K562 (cell line): Measurements from ENCODE around the gene KAZALD1. TPM values are rescaled to one million over a fixed set of nuclear protein-coding genes. Genes with fewer than 3 reads are reported as not detected.

ENCODE experiments used
- ATAC-seq: fragments of 200-7000 bp; cut with Tn5 transposase; 3 replicates; pipeline ENCODE4 v1.9.1; 2020; ENCODE audit warnings: moderate library complexity
- BruUV-seq: library from RNA; stranded (reverse); fragments of 400-500 nt; replicated peaks from 2 replicates; lab custom pipeline; 2021; lab: Mats Ljungman, UMichigan
- CTCF ChIA-PET: fragments of 300-600 bp; formaldehyde crosslinking; extraction: SDS; loops from one replicate; lab custom pipeline; 2021; ENCODE audit warnings: low intra/inter-chr PET ratio; lab: Yijun Ruan, JAX
- POLR2A ChIA-PET: fragments of 300-600, 350-650 bp; sonication (Branson Sonifier 250); formaldehyde crosslinking; extraction: SDS; loops from one replicate; lab custom pipeline; 2021; ENCODE audit warnings: antibody characterized with exemption, inconsistent platforms; lab: Yijun Ruan, JAX
- DNase-seq, 4 experiments: peaks; one replicate each; pipeline versions ENCODE4 v3.0.0 to v3.0.0-alpha.2; 2011 to 2018; ENCODE audit warnings: low spot score in 3 of 4, mixed read lengths in 3 of 4; ENCODE audit errors: extremely low read depth in 1 of 4
- FAIRE-seq: peaks from 2 replicates; lab custom pipeline; 2011; peaks lifted over from hg19 to GRCh38; lab: Jason Lieb, UNC
- H2AFZ ChIP-seq: 2 replicates; pipeline ENCODE4 v1.6.0; 2011; ENCODE audit warnings: low read depth, low read length, control low read depth, inconsistent platforms
- H3K27ac ChIP-seq: fragments of 200-600 bp; 3 replicates; pipeline ENCODE4 v1.8.0; 2011; ENCODE audit warnings: low read depth, mild to moderate bottlenecking, control low read depth, inconsistent platforms, low read length, moderate library complexity, mixed read lengths; ENCODE audit errors: extremely low read depth
- H3K27me3 ChIP-seq, 2 experiments: fragments of 300-600 bp in 1 of 2; 2 replicates in 1 of 2; 3 replicates in 1 of 2; pipeline versions ENCODE4 v1.6.0 to v1.8.0; 2011; ENCODE audit warnings: inconsistent platforms in 2 of 2, low read length in 2 of 2, mild to moderate bottlenecking in 1 of 2, mixed read lengths in 1 of 2, moderate library complexity in 1 of 2; ENCODE audit not compliant: control insufficient read depth in 2 of 2, insufficient read depth in 2 of 2
- H3K36me3 ChIP-seq: fragments of 300-600 bp; 3 replicates; pipeline ENCODE4 v1.8.0; 2011; ENCODE audit warnings: mild to moderate bottlenecking, low read length, inconsistent platforms; ENCODE audit not compliant: control insufficient read depth, insufficient read depth
- H3K4me1 ChIP-seq, 2 experiments: fragments of 200-600 bp in 1 of 2; replicated peaks in 1 of 2; 2 replicates in 1 of 2; 3 replicates in 1 of 2; pipeline versions ENCODE4 v1.5.1 to v1.8.0; 2011; ENCODE audit warnings: inconsistent platforms in 2 of 2, low read length in 2 of 2, mild to moderate bottlenecking in 1 of 2, mixed read lengths in 1 of 2, moderate library complexity in 1 of 2; ENCODE audit not compliant: control insufficient read depth in 2 of 2, insufficient read depth in 2 of 2
- H3K4me2 ChIP-seq: 2 replicates; pipeline ENCODE4 v1.6.1; 2011; ENCODE audit warnings: low read length, control low read depth, inconsistent platforms, mixed read lengths; ENCODE audit not compliant: insufficient read depth
- H3K4me3 ChIP-seq: fragments of 200-600 bp; sonication (generic), shearing (Covaris generic); 2 replicates; pipeline ENCODE4 v1.5.1; 2016; ENCODE audit warnings: control low read depth, inconsistent platforms
- H3K79me2 ChIP-seq: fragments of 200-600 bp; 3 replicates; pipeline ENCODE4 v1.8.0; 2011; ENCODE audit warnings: low read length, inconsistent platforms; ENCODE audit not compliant: control insufficient read depth, insufficient read depth
- H3K9ac ChIP-seq, 2 experiments: 2 replicates each; pipeline versions ENCODE4 v1.6.0 to v1.6.1; 2011; ENCODE audit warnings: low read depth in 2 of 2, low read length in 2 of 2, control low read depth in 1 of 2, inconsistent platforms in 1 of 2, mild to moderate bottlenecking in 1 of 2, mixed read lengths in 1 of 2; ENCODE audit not compliant: insufficient read depth in 1 of 2
- H3K9me1 ChIP-seq: one replicate; pipeline ENCODE4 v1.6.0; 2011; ENCODE audit warnings: inconsistent platforms, mild to moderate bottlenecking, low read length, moderate library complexity; ENCODE audit not compliant: control insufficient read depth, insufficient read depth
- H3K9me3 ChIP-seq: replicated peaks from 2 replicates; pipeline ENCODE4 v1.5.1; 2011; ENCODE audit warnings: low read depth, low read length, inconsistent platforms; ENCODE audit not compliant: control insufficient read depth, insufficient read depth
- H4K20me1 ChIP-seq: replicated peaks from 2 replicates; pipeline ENCODE4 v1.6.1; 2011; ENCODE audit warnings: low read length, inconsistent platforms, mixed read lengths; ENCODE audit not compliant: control insufficient read depth, insufficient read depth
- NONO ChIP-seq, 2 experiments: fragments of 200-400 bp in 1 of 2; fragments of 450-650 bp in 1 of 2; formaldehyde crosslinking in 1 of 2; IDR thresholded peaks; 2 replicates each; pipeline ENCODE4 v1.6.1; 2017; ENCODE audit warnings: low read depth in 2 of 2, mild to moderate bottlenecking in 2 of 2, moderate library complexity in 2 of 2, low read length in 1 of 2
- PTRF ChIP-seq: fragments of 450-650 bp; IDR thresholded peaks from 2 replicates; pipeline ENCODE4 v1.6.1; 2016; ENCODE audit warnings: mild to moderate bottlenecking, missing genetic modification characterization, missing compliant biosample characterization
- SIX5 ChIP-seq, 2 experiments: IDR thresholded peaks; 2 replicates each; pipeline ENCODE4 v1.6.1; 2011; ENCODE audit warnings: low read length in 2 of 2, borderline replicate concordance in 1 of 2, low read depth in 1 of 2, mild to moderate bottlenecking in 1 of 2, moderate library complexity in 1 of 2; ENCODE audit not compliant: insufficient read depth in 1 of 2
- SMAD2 ChIP-seq: fragments of 150-350 bp; IDR thresholded peaks from 2 replicates; pipeline ENCODE4 v1.6.1; 2014; ENCODE audit warnings: low read depth, mild to moderate bottlenecking, low read length
- WGBS: fragments of 100-300 bp; shearing (Covaris generic); methylation state at CpG from one replicate; pipeline ENCODE4 v1.1.6; 2016; ENCODE audit warnings: low coverage, mixed read lengths; ENCODE audit not compliant: insufficient coverage; ENCODE audit errors: missing lambda C conversion rate; 5-methylcytosine and 5-hydroxymethylcytosine counted together
- in situ Hi-C: fragments of 300-500 bp; cut with MboI; formaldehyde crosslinking; loops from 4 replicates; pipeline ENCODE4 v1.15.0; 2018; ENCODE audit warnings: inconsistent platforms, mixed read lengths
- intact Hi-C: fragments of 100-400 bp; cut with micrococcal nuclease; formaldehyde crosslinking; loops from 2 replicates; pipeline ENCODE4 v1.14.2; 2022
- polyA plus RNA-seq, 8 experiments: library from polyadenylated mRNA; depleted of rRNA in 4 of 8; stranded (reverse) in 5 of 8; unstranded in 3 of 8; fragments of >200 nt; fragmentation: Nextera tagmentation in 2 of 8; fragmentation: Illumina TruSeq in 1 of 8; extraction: Ambion mirVana in 2 of 8; extraction: Trizol in 1 of 8; gene quantifications; 2 replicates each; pipeline versions ENCODE4 v1.2.1 to v1.2.3, GENCODE V29; 2011 to 2014; ENCODE audit warnings: inconsistent platforms in 1 of 8, missing spikeins in 1 of 8
- total RNA-seq, 7 experiments: library from RNA; depleted of rRNA in 6 of 7; stranded (reverse); fragments of >200 nt in 6 of 7; fragmentation: Illumina TruSeq in 2 of 7; extraction: Trizol in 2 of 7; gene quantifications; 2 replicates each; pipeline versions ENCODE4 v1.2.1 to v1.2.3, GENCODE V29; 2011 to 2021; ENCODE audit warnings: low replicate concordance in 1 of 7
- TF ChIP-seq, protein P1 (sequence below): sonication (generic); formaldehyde crosslinking; IDR thresholded peaks from 2 replicates; pipeline ENCODE4 v1.8.1; 2023; ENCODE audit warnings: mild to moderate bottlenecking, missing genetic modification reagents
- TF ChIP-seq, protein P2 (sequence below): fragments of 450-650 bp; IDR thresholded peaks from 2 replicates; pipeline ENCODE4 v1.6.1; 2016; ENCODE audit warnings: low read depth
- TF ChIP-seq, protein P3 (sequence below): fragments of 450-650 bp; IDR thresholded peaks from one replicate; pipeline ENCODE4 v1.6.1; 2018; ENCODE audit warnings: mild to moderate bottlenecking, moderate library complexity; ENCODE audit not compliant: partially characterized antibody

The KAZALD1 gene
- total and polyA plus RNA-seq, 9 of the 15 experiments (the other 6 are each of a cell fraction or from before 2014, with no cell fraction given) = 0.15 to 10.0 (median 4.9) TPM

DNA sequence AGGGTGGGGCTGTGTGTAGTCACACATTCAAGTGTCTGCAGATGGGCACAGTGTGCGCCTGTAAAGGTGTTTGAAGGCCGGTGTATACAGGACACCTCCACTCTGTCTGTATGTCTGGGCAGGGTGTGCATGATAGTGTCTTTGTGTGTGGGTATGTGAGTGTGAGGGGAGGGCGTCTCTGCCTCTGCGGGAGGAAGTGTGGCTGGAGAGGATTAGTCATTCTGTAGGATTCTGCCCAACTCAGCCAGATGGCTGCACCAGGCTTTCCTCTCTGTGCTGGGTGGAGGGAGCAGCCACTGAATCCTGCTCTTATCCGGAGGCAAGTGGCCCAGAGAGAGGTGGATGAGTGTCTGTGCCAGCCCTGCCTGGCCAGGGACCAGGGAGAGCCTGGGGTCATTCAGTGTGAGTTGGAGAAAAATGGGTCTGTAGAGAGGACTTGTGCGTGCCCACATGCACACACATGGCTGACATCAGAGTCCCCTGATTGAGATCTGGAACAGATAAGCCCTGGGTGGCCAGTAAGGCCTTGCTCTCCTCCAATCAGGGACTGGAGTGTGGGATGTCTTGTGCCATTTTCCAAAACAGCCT lies 29.1 kb upstream of the KAZALD1 start:
- BruUV-seq = no TSS peak
- Histone ChIP-seq H4K20me1 (no peaks in the 10 kb centered on the region), H3K36me3 (no peaks in the 10 kb centered on the region), H3K4me1 (peaks cover 12 to 45% of the 10 kb centered on the region in 2 experiments), H2AFZ (peak overlapping the region; percentile 34; the same call in 1 of the 2 replicates), H3K4me3 (no peak overlapping the region), H3K9ac (peak overlapping the region in 1 of 2 experiments; percentile 32; a peak in 1 of 4 replicates), H3K4me2 (peak overlapping the region; percentile 57), H3K9me3 (no peaks in the 10 kb centered on the region), H3K79me2 (no peaks in the 10 kb centered on the region), H3K9me1 (no peaks in the 10 kb centered on the region), H3K27ac (no peak overlapping the region), H3K27me3 (peaks cover under 1 to 4% of the 10 kb centered on the region in 2 experiments; a peak in 4 of 5 replicates)
- DNase-seq = peak in 1 of 4 experiments; percentile 42
- ATAC-seq = no peak
- POLR2A ChIA-PET = interaction anchor here (1.0 kb wide), 1 partner anchor 10 kb away, joined by 4 read pairs; no protein-coding TSS in a partner anchor
- in situ Hi-C loops = no loop called here
- CTCF ChIA-PET = no interaction called here
- FAIRE-seq = peak; percentile 6
- intact Hi-C loops = loop anchor here (5.0 to 10.0 kb wide), 2 partner anchors 35 to 412 kb away; no protein-coding TSS in a partner anchor
- 7% methylated on average over 5 of the region's 6 CpGs for WGBS
- TF ChIP-seq, protein P1, sequence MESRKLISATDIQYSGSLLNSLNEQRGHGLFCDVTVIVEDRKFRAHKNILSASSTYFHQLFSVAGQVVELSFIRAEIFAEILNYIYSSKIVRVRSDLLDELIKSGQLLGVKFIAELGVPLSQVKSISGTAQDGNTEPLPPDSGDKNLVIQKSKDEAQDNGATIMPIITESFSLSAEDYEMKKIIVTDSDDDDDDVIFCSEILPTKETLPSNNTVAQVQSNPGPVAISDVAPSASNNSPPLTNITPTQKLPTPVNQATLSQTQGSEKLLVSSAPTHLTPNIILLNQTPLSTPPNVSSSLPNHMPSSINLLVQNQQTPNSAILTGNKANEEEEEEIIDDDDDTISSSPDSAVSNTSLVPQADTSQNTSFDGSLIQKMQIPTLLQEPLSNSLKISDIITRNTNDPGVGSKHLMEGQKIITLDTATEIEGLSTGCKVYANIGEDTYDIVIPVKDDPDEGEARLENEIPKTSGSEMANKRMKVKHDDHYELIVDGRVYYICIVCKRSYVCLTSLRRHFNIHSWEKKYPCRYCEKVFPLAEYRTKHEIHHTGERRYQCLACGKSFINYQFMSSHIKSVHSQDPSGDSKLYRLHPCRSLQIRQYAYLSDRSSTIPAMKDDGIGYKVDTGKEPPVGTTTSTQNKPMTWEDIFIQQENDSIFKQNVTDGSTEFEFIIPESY (CRISPR knock-in tag) = no peak
- no peak for TF ChIP-seq NONO (IDR thresholded peaks at IDR 0.05; ENCODE audit: low read depth in 2 of 2, low read length in 1 of 2)
- TF ChIP-seq, protein P2, sequence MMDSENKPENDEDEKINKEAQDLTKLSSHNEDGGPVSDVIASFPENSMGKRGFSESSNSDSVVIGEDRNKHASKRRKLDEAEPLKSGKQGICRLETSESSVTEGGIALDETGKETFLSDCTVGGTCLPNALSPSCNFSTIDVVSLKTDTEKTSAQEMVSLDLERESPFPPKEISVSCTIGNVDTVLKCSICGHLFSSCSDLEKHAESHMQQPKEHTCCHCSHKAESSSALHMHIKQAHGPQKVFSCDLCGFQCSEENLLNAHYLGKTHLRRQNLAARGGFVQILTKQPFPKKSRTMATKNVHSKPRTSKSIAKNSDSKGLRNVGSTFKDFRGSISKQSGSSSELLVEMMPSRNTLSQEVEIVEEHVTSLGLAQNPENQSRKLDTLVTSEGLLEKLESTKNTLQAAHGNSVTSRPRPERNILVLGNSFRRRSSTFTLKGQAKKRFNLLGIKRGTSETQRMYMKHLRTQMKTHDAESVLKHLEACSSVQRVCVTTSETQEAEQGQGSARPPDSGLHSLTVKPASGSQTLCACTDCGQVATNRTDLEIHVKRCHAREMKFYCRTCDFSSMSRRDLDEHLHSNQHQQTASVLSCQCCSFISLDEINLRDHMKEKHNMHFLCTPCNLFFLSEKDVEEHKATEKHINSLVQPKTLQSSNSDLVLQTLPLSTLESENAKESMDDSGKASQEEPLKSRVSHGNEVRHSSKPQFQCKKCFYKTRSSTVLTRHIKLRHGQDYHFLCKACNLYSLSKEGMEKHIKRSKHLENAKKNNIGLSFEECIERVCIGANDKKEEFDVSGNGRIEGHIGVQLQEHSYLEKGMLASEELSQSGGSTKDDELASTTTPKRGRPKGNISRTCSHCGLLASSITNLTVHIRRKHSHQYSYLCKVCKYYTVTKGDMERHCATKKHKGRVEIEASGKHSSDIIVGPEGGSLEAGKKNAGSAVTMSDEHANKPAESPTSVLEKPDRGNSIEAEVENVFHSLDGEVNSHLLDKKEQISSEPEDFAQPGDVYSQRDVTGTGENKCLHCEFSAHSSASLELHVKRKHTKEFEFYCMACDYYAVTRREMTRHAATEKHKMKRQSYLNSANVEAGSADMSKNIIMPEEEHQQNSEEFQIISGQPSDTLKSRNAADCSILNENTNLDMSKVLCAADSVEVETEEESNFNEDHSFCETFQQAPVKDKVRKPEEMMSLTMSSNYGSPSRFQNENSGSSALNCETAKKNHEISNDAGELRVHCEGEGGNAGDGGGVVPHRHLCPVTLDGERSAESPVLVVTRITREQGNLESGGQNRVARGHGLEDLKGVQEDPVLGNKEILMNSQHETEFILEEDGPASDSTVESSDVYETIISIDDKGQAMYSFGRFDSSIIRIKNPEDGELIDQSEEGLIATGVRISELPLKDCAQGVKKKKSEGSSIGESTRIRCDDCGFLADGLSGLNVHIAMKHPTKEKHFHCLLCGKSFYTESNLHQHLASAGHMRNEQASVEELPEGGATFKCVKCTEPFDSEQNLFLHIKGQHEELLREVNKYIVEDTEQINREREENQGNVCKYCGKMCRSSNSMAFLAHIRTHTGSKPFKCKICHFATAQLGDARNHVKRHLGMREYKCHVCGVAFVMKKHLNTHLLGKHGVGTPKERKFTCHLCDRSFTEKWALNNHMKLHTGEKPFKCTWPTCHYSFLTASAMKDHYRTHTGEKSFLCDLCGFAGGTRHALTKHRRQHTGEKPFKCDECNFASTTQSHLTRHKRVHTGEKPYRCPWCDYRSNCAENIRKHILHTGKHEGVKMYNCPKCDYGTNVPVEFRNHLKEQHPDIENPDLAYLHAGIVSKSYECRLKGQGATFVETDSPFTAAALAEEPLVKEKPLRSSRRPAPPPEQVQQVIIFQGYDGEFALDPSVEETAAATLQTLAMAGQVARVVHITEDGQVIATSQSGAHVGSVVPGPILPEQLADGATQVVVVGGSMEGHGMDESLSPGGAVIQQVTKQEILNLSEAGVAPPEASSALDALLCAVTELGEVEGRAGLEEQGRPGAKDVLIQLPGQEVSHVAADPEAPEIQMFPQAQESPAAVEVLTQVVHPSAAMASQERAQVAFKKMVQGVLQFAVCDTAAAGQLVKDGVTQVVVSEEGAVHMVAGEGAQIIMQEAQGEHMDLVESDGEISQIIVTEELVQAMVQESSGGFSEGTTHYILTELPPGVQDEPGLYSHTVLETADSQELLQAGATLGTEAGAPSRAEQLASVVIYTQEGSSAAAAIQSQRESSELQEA = no peak
- TF ChIP-seq, protein P3, sequence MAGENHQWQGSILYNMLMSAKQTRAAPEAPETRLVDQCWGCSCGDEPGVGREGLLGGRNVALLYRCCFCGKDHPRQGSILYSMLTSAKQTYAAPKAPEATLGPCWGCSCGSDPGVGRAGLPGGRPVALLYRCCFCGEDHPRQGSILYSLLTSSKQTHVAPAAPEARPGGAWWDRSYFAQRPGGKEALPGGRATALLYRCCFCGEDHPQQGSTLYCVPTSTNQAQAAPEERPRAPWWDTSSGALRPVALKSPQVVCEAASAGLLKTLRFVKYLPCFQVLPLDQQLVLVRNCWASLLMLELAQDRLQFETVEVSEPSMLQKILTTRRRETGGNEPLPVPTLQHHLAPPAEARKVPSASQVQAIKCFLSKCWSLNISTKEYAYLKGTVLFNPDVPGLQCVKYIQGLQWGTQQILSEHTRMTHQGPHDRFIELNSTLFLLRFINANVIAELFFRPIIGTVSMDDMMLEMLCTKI = no peak
- TF ChIP-seq SIX5 (IDR thresholded peaks at IDR 0.05; ENCODE audit: borderline replicate concordance in 1 of 2, insufficient read depth in 1 of 2, low read depth in 1 of 2, low read length in 2 of 2) = no peak
- TF ChIP-seq PTRF (tag) = no peak
- no peak for TF ChIP-seq SMAD2
